DND-41 (cell line): ENCODE measurements around the gene EYS.

ENCODE experiments used
- EZH2 ChIP-seq: IDR thresholded peaks from 3 replicates; pipeline ENCODE4 v1.6.1; 2012; ENCODE audit warnings: borderline replicate concordance, low read depth, mild to moderate bottlenecking, moderate library complexity, low read length, inconsistent platforms; ENCODE audit not compliant: severe bottlenecking
- TF ChIP-seq, protein P1 (sequence below): IDR thresholded peaks from 2 replicates; pipeline ENCODE4 v1.5.1; 2012; ENCODE audit warnings: borderline replicate concordance, low read length, moderate library complexity, mild to moderate bottlenecking; ENCODE audit not compliant: poor library complexity, severe bottlenecking; ENCODE audit errors: extremely low read depth

DNA sequence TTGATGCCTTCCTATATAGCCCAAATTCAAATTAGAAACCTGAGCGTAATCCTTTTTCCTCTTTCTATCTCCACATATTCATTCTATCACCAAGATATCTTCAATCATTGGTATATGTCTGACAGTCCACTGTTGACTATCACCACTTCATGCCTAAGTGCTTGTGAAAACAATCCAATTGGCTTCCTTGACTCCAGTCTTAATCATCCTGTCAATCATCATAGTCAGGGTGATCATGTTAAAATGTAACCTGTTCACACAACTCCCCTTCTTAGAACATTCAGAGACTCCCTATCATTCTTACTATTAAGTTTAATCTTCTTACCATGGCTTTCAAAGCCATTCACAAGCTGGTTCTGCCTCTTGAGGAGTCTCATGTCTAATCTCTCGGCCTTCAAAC, 1454.8 kb downstream of the EYS start:
- TF ChIP-seq, protein P1, sequence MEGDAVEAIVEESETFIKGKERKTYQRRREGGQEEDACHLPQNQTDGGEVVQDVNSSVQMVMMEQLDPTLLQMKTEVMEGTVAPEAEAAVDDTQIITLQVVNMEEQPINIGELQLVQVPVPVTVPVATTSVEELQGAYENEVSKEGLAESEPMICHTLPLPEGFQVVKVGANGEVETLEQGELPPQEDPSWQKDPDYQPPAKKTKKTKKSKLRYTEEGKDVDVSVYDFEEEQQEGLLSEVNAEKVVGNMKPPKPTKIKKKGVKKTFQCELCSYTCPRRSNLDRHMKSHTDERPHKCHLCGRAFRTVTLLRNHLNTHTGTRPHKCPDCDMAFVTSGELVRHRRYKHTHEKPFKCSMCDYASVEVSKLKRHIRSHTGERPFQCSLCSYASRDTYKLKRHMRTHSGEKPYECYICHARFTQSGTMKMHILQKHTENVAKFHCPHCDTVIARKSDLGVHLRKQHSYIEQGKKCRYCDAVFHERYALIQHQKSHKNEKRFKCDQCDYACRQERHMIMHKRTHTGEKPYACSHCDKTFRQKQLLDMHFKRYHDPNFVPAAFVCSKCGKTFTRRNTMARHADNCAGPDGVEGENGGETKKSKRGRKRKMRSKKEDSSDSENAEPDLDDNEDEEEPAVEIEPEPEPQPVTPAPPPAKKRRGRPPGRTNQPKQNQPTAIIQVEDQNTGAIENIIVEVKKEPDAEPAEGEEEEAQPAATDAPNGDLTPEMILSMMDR, result no peak
- no peak for TF ChIP-seq EZH2
